Frontal cortex (tissue), 4 donors: ENCODE measurements around the gene TTC9C. TPM values are rescaled to one million over a fixed set of nuclear protein-coding genes. Genes with fewer than 3 reads are reported as not detected.
"Not testable (repeated sequence)": the region's sequence is repeated elsewhere in the genome, so short reads cannot be mapped to it uniquely, and the experiment has no call there.

Experiments used
- DNase-seq, 2 donors: peaks; one replicate each; pipeline ENCODE4 v3.0.0; 2012; ENCODE audit warnings: low spot score in 2 of 2
- FAIRE-seq: peaks from 2 replicates; lab custom pipeline; 2012; peaks lifted over from hg19 to GRCh38; lab: Jason Lieb, UNC
- total RNA-seq: library from RNA; depleted of rRNA; stranded (reverse); fragments of >200 nt; gene quantifications from one replicate; pipeline ENCODE4 v1.2.3, GENCODE V29; 2014
- donor health status: control.
- donor health status: control.
- donor health status: control.

The TTC9C gene
- total RNA-seq, 1 donor from 2014 or later = 26.9 TPM

- DNase-seq (no peak), FAIRE-seq (no peak)
Observed at GRCh38 chr11:62737196-62737595, 8.9 kb downstream of the TTC9C start.

GRCh38 chr11:62747475-62748160 lies 19.3 kb downstream of the TTC9C start:
- DNase-seq = no peak
- FAIRE-seq = no peak

GRCh38 chr11:62749931-62750330 lies 21.6 kb downstream of the TTC9C start:
- DNase-seq = not testable (repeated sequence)

GRCh38 chr11:62752177-62752785 lies 24.0 kb downstream of the TTC9C start:
- no peak for FAIRE-seq

More at GRCh38 chr11:62749931-62750330, 21.6 kb downstream of the TTC9C start:
- FAIRE-seq = not testable (repeated sequence)

GRCh38 chr11:62752994-62753735 lies 24.9 kb downstream of the TTC9C start:
- no peak for FAIRE-seq

More at GRCh38 chr11:62752177-62752785, 24.0 kb downstream of the TTC9C start:
- DNase-seq = no peak

GRCh38 chr11:62753736-62754603 lies 25.7 kb downstream of the TTC9C start, which contains the start of gene ZBTB3:
ZBTB3 (minus strand) TSS chr11:62754160; CDS start chr11:62753664, 496 bp downstream.
- DNase-seq (peak; percentile 79 to 93), FAIRE-seq (peak; percentile 36)

More at GRCh38 chr11:62752994-62753735, 24.9 kb downstream of the TTC9C start:
- DNase-seq = no peak

- no peak for FAIRE-seq
Observed at GRCh38 chr11:62755086-62755615, 26.9 kb downstream of the TTC9C start.

GRCh38 chr11:62757846-62758788 lies 29.8 kb downstream of the TTC9C start:
- FAIRE-seq (no peak), DNase-seq (no peak)

More at GRCh38 chr11:62755086-62755615, 26.9 kb downstream of the TTC9C start:
- DNase-seq = no peak

GRCh38 chr11:62760867-62761227 lies 32.6 kb downstream of the TTC9C start:
- DNase-seq, FAIRE-seq: not testable (repeated sequence)

GRCh38 chr11:62770778-62771143 lies 42.5 kb downstream of the TTC9C start:
- DNase-seq (no peak), FAIRE-seq (no peak)

- peak; percentile 89 to 94 for DNase-seq
- no peak for FAIRE-seq
Observed at GRCh38 chr11:62771144-62772021, 43.1 kb downstream of the TTC9C start, which contains the start of gene TAF6L. TAF6L (plus strand) TSS chr11:62771396; CDS start chr11:62775784, 4,388 bp downstream.

GRCh38 chr11:62774407-62774806 lies 46.1 kb downstream of the TTC9C start:
- no peak for FAIRE-seq
- DNase-seq = no peak

- FAIRE-seq = no peak
- DNase-seq = no peak
Observed at GRCh38 chr11:62775646-62776045, 47.4 kb downstream of the TTC9C start.

GRCh38 chr11:62777389-62777788 lies 49.1 kb downstream of the TTC9C start:
- FAIRE-seq (no peak), DNase-seq (no peak)

GRCh38 chr11:62778441-62778840 lies 50.2 kb downstream of the TTC9C start:
- DNase-seq (no peak), FAIRE-seq (no peak)

- DNase-seq (no peak), FAIRE-seq (no peak)
Observed at GRCh38 chr11:62782753-62783152, 54.5 kb downstream of the TTC9C start.

- no peak for FAIRE-seq
- DNase-seq = peak; percentile 86 to 89
Observed at GRCh38 chr11:62786318-62787004, 58.2 kb downstream of the TTC9C start.
